Skeletal muscle satellite cell (primary cell): ENCODE results near the gene SKA2. TPM values are rescaled to one million over a fixed set of nuclear protein-coding genes. Genes with fewer than 3 reads are reported as not detected.
"Not testable (repeated sequence)": the region's sequence is repeated elsewhere in the genome, so short reads cannot be mapped to it uniquely, and the experiment has no call there.

Source experiments
- H3K27me3 ChIP-seq: 2 replicates; pipeline ENCODE4 v1.7.0; 2013; ENCODE audit warnings: low read length; ENCODE audit not compliant: control insufficient read depth, insufficient read depth
- H3K36me3 ChIP-seq: 2 replicates; pipeline ENCODE4 v1.7.0; 2013; ENCODE audit warnings: mild to moderate bottlenecking, control low read depth, low read length; ENCODE audit not compliant: insufficient read depth
- H3K4me1 ChIP-seq: 2 replicates; pipeline ENCODE4 v1.7.0; 2013; ENCODE audit warnings: low read length; ENCODE audit not compliant: control insufficient read depth, insufficient read depth
- H3K4me2 ChIP-seq: 2 replicates; pipeline ENCODE4 v1.7.0; 2013; ENCODE audit warnings: mild to moderate bottlenecking, low read length
- H3K4me3 ChIP-seq: 2 replicates; pipeline ENCODE4 v1.7.0; 2013; ENCODE audit warnings: low read length
- H3K9ac ChIP-seq: 2 replicates; pipeline ENCODE4 v1.7.0; 2013; ENCODE audit warnings: mild to moderate bottlenecking, low read depth, low read length, moderate library complexity
- H3K9me3 ChIP-seq: replicated peaks from 2 replicates; pipeline ENCODE4 v1.7.0; 2013; ENCODE audit warnings: mild to moderate bottlenecking, control low read depth, low read length
- total RNA-seq: library from RNA; depleted of rRNA; stranded (reverse); fragments of >200 nt; gene quantifications from 2 replicates; pipeline ENCODE4 v1.2.3, GENCODE V29; 2012; rRNA removed

Gene SKA2, protein sequence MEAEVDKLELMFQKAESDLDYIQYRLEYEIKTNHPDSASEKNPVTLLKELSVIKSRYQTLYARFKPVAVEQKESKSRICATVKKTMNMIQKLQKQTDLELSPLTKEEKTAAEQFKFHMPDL
- total RNA-seq: 21.6 and 35.2 TPM in 2 replicates

- Histone ChIP-seq H3K4me3 (peak within 1 kb of the TSS; percentile 85), H3K27me3 (no peaks in the 10 kb centered on the region), H3K36me3 (no peaks in the 10 kb centered on the region), H3K4me2 (peak within 1 kb of the TSS; percentile 79), H3K4me1 (peaks cover 51% of the 10 kb centered on the region), H3K9me3 (no peaks in the 10 kb centered on the region), H3K9ac (peak within 1 kb of the TSS; percentile 91)
These were observed at the start of gene SKA2 for GRCh38 chr17:59154721-59155438. Gene SKA2, minus strand, starts transcription at chr17:59155186. Its CDS starts 23 bp downstream, at chr17:59155163.

- Histone ChIP-seq H3K4me2 (no peak overlapping the region), H3K27me3 (no peaks in the 10 kb centered on the region), H3K4me1 (no peaks in the 10 kb centered on the region), H3K36me3 (peaks cover 11% of the 10 kb centered on the region), H3K9ac (no peak overlapping the region), H3K9me3 (no peaks in the 10 kb centered on the region), H3K4me3 (no peak overlapping the region)
These were observed 47.3 kb upstream of the SKA2 start for GRCh38 chr17:59202320-59202719.

GRCh38 chr17:59199398-59199797 is 44.4 kb upstream of the SKA2 start:
- no peaks in the 10 kb centered on the region for H3K4me1 ChIP-seq
- H3K4me3 ChIP-seq: no peak overlapping the region
- no peak overlapping the region for H3K9ac ChIP-seq
- peaks cover 26% of the 10 kb centered on the region for H3K36me3 ChIP-seq
- no peak overlapping the region for H3K4me2 ChIP-seq
- no peaks in the 10 kb centered on the region for H3K27me3 ChIP-seq
- H3K9me3 ChIP-seq: no peaks in the 10 kb centered on the region

DNA sequence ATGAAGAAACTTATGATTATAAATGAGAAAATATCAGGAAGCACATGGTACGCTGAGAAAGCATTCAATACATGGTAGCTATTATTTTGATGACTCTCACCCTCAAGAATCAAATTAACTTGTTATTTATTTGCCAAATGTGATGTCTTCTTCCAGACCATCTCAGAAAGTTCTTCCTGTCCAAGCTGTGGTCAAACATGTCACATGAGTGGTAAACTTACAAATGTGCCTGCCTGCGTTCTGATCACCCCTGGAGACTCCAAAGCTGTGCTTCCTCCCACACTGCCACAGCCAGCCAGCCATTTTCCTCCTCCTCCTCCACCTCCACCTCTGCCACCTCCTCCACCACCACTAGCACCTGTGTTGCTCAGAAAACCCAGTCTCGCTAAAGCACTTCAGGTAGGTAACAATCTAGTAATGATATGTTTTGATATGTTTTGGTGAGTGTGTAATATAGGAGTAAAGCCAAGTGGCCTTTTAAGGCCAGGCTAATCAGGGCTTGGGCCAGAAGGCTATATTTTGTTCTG is 38.4 kb upstream of the SKA2 start:
- Histone ChIP-seq H3K9ac (no peak overlapping the region), H3K27me3 (no peaks in the 10 kb centered on the region), H3K4me2 (no peak overlapping the region), H3K4me3 (no peak overlapping the region), H3K36me3 (peaks cover 37% of the 10 kb centered on the region), H3K4me1 (no peaks in the 10 kb centered on the region), H3K9me3 (no peaks in the 10 kb centered on the region)

DNA sequence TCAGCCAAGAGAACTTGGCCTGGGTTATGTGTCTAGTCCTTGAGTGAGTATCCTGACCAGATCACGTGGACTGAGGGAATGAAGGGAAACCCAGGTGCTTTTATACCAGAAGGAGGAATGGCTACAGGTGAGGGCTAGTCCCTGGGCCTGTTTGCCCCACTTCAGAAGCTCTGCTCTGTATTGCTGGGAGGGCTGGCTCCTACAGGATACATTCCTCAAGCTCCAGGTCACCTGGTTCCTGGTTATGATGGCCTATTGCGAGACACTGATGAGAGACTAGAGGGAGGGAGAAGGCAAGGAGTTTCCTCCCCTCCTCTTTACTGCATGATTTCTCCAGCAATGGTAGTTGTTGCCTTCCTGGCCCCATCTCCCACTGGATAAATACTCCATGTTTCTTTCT is 35.8 kb upstream of the SKA2 start:
- Histone ChIP-seq H3K4me2 (no peak overlapping the region), H3K36me3 (peaks cover 36% of the 10 kb centered on the region), H3K4me3 (no peak overlapping the region), H3K9ac (no peak overlapping the region), H3K27me3 (no peaks in the 10 kb centered on the region), H3K9me3 (no peaks in the 10 kb centered on the region), H3K4me1 (no peaks in the 10 kb centered on the region)

DNA sequence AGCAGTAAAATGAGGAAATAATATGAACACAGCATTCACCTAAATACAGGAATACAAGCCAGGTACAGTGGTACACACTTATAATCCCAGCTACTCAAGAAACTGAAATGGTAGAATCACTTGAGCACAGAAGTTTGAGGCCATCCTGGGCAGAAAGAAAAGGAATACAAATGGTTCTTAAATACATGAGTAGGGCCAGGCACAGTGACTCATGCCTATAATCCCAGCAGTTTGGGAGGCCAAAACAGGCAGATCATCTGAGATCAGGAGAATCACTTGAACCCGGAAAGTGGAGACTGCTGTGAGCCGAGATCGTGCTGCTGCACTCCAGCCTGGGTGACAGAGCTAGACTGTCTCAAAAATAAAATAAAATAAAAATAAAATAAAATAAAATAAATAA is 31.9 kb upstream of the SKA2 start:
- no peaks in the 10 kb centered on the region for H3K27me3 ChIP-seq
- H3K4me2 ChIP-seq: no peak overlapping the region
- no peaks in the 10 kb centered on the region for H3K4me1 ChIP-seq
- H3K9me3 ChIP-seq: no peaks in the 10 kb centered on the region
- H3K9ac ChIP-seq: no peak overlapping the region
- H3K4me3 ChIP-seq: no peak overlapping the region
- peaks cover 19% of the 10 kb centered on the region for H3K36me3 ChIP-seq

- no peak overlapping the region for H3K4me3 ChIP-seq
- no peak overlapping the region for H3K9ac ChIP-seq
- peaks cover 13% of the 10 kb centered on the region for H3K36me3 ChIP-seq
- no peaks in the 10 kb centered on the region for H3K27me3 ChIP-seq
- no peaks in the 10 kb centered on the region for H3K4me1 ChIP-seq
- H3K4me2 ChIP-seq: no peak overlapping the region
- no peaks in the 10 kb centered on the region for H3K9me3 ChIP-seq
These were observed 31.0 kb upstream of the SKA2 start for GRCh38 chr17:59185997-59186396.

- no peaks in the 10 kb centered on the region for H3K9me3 ChIP-seq
- H3K36me3 ChIP-seq: peaks cover 10% of the 10 kb centered on the region
- no peaks in the 10 kb centered on the region for H3K4me1 ChIP-seq
These were observed 26.5 kb upstream of the SKA2 start for GRCh38 chr17:59181481-59181880.

GRCh38 chr17:59180626-59181025 is 25.6 kb upstream of the SKA2 start:
- Histone ChIP-seq H3K9me3 (no peaks in the 10 kb centered on the region), H3K4me3 (no peak overlapping the region), H3K36me3 (peaks cover 10% of the 10 kb centered on the region), H3K4me2 (no peak overlapping the region), H3K4me1 (no peaks in the 10 kb centered on the region), H3K27me3 (no peaks in the 10 kb centered on the region), H3K9ac (no peak overlapping the region)

More at GRCh38 chr17:59181481-59181880, 26.5 kb upstream of the SKA2 start:
- Histone ChIP-seq H3K9ac (no peak overlapping the region), H3K4me2 (no peak overlapping the region), H3K27me3 (no peaks in the 10 kb centered on the region), H3K4me3 (no peak overlapping the region)

DNA sequence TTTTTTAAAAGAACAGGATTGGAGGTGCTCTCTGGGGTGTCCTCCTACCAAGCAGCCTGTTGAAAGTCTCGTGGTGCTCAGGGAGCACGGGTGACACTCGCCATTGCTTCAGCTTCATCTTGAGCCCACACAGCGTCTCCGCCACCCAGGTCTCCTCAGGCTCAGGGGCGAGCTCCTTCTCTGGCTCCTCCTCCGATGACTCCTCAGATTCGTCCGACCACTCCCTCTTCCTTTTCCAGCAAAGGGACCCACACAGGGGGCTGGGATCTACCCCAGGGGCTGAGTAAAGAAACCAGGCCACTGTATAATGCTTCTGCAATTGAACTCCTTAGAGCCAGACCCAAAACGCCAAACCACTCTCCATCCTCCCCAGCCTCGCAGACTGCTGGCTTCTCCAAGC is 24.6 kb upstream of the SKA2 start:
- H3K36me3 ChIP-seq, H3K4me2 ChIP-seq, H3K9ac ChIP-seq, H3K4me1 ChIP-seq, H3K9me3 ChIP-seq, H3K27me3 ChIP-seq, H3K4me3 ChIP-seq: not testable (repeated sequence)

DNA sequence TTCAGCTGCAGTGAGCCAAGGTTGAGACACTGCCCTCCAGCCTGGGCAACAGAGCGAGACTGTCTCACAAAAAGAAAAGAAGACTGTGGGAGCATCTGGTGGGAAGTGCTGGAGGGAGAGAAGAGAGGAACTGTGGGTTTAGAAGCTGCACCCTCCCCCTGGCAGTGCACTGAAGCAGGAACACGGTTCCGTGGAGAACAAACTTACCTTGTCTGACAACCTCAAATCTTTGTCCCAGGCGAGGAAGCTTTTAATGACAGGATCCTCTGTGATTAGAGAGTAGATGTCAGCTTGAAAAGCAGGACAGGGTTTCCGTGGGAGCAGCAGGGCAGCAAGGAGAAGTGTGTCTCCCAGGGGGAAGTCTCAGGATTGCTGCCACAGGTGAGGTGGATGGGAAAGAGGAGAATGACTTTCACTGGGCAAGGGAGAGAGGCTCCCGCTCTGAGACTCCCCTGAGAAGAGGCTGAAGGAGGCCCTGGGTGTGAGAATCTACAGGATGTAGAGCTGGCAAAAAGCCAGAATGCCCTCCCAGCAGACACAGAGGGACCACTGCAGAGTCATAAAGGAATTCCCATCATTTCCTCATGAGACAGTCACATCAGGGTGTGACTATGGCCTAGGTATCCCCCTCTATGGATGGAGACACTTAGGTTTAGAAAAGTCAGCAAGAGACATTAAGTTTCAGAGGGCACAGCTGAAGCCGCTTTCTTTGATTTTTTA is 23.4 kb upstream of the SKA2 start:
- Histone ChIP-seq H3K4me2 (no peak overlapping the region), H3K36me3 (peaks cover 8% of the 10 kb centered on the region)

More for the DNA sequence above, 23.4 kb upstream of the SKA2 start:
- Histone ChIP-seq H3K4me1 (no peaks in the 10 kb centered on the region), H3K27me3 (no peaks in the 10 kb centered on the region), H3K9ac (no peak overlapping the region), H3K9me3 (no peaks in the 10 kb centered on the region), H3K4me3 (no peak overlapping the region)
